Measurements from ENCODE around the gene KHNYN. TPM values are rescaled to one million over a fixed set of nuclear protein-coding genes. Genes with fewer than 3 reads are reported as not detected.

The KHNYN gene
- total and polyA plus RNA-seq, 2 experiments from 2014 or later: 15.3 to 36.2 TPM

- no peak for TF ChIP-seq EZH2phosphoT487 (IDR thresholded peaks at IDR 0.05; ENCODE audit: insufficient read depth, low read depth)
- TF ChIP-seq EZH2 (IDR thresholded peaks at IDR 0.05; ENCODE audit: insufficient read depth, poor library complexity, severe bottlenecking): no peak
- 0 out of 2 replicates have a peak overlapping the region, but pooled peaks have one; percentile 49 for H3K27ac ChIP-seq
Measured at GRCh38 chr14:24435998-24436354, 6.2 kb downstream of the KHNYN start.

GRCh38 chr14:24436355-24437019, 6.7 kb downstream of the KHNYN start:
- Histone ChIP-seq H3K36me3 (ENCODE audit: low read depth) (peaks cover 33% of the 10 kb centered on the region), H2AFZ (no peak overlapping the region), H3K27me3 (replicated peaks; ENCODE audit: insufficient read depth) (no peaks in the 10 kb centered on the region), H4K20me1 (ENCODE audit: insufficient read depth) (no peaks in the 10 kb centered on the region), H3K4me3 (no peak overlapping the region), H3K4me1 (ENCODE audit: insufficient read depth) (peaks cover 28% of the 10 kb centered on the region), H3K9ac (no peak overlapping the region), H3K79me2 (ENCODE audit: insufficient read depth) (peaks cover 76% of the 10 kb centered on the region), H3K9me2 (ENCODE audit: insufficient read depth) (no peaks in the 10 kb centered on the region), H3K4me2 (ENCODE audit: unreplicated experiment) (no peak overlapping the region), H3K9me3 (ENCODE audit: low read depth) (no peaks in the 10 kb centered on the region), H3K27ac (peak overlapping the region; percentile 49), H3F3A (ENCODE audit: insufficient read depth) (peaks cover 54% of the 10 kb centered on the region)
- in situ Hi-C loops (cut with MboI): loop anchor here (5.0 kb wide), 1 partner anchor 99 kb away; the partner anchor contains the start of genes ADCY4 and RIPK3
- 40 to 45% methylated on average over 5 of the region's 5 CpGs for WGBS, 2 experiments (ENCODE audit: low coverage in 1 of 2, low lambda C conversion rate in 2 of 2, missing lambda C conversion rate in 2 of 2)
- DNase-seq: peak; percentile 90
- no peak for TF ChIP-seq EZH2phosphoT487 (IDR thresholded peaks at IDR 0.05; ENCODE audit: insufficient read depth, low read depth)
- no peak for TF ChIP-seq EZH2 (IDR thresholded peaks at IDR 0.05; ENCODE audit: insufficient read depth, poor library complexity, severe bottlenecking)

More at GRCh38 chr14:24435998-24436354, 6.2 kb downstream of the KHNYN start:
- H4K20me1 ChIP-seq (ENCODE audit: insufficient read depth): no peaks in the 10 kb centered on the region
- no peak overlapping the region for H2AFZ ChIP-seq
- H3K4me1 ChIP-seq (ENCODE audit: insufficient read depth): peaks cover 28% of the 10 kb centered on the region
- peaks cover 54% of the 10 kb centered on the region for H3F3A ChIP-seq (ENCODE audit: insufficient read depth)
- H3K9me2 ChIP-seq (ENCODE audit: insufficient read depth): no peaks in the 10 kb centered on the region
- no peak for DNase-seq
- no peaks in the 10 kb centered on the region for H3K9me3 ChIP-seq (ENCODE audit: low read depth)
- WGBS, 2 experiments (ENCODE audit: low coverage in 1 of 2, low lambda C conversion rate in 2 of 2, missing lambda C conversion rate in 2 of 2): 63 to 66% methylated on average over 6 of the region's 6 CpGs
- peaks cover 76% of the 10 kb centered on the region for H3K79me2 ChIP-seq (ENCODE audit: insufficient read depth)
- H3K36me3 ChIP-seq (ENCODE audit: low read depth): peaks cover 33% of the 10 kb centered on the region
- in situ Hi-C loops (cut with MboI): loop anchor here (5.0 kb wide), 1 partner anchor 99 kb away; the partner anchor contains the start of genes ADCY4 and RIPK3
- H3K4me2 ChIP-seq (ENCODE audit: unreplicated experiment): no peak overlapping the region
- H3K4me3 ChIP-seq: no peak overlapping the region
- no peaks in the 10 kb centered on the region for H3K27me3 ChIP-seq (replicated peaks; ENCODE audit: insufficient read depth)
- H3K9ac ChIP-seq: no peak overlapping the region

- H3K9me2 ChIP-seq (ENCODE audit: insufficient read depth): no peaks in the 10 kb centered on the region
- no peak overlapping the region for H3K4me2 ChIP-seq (ENCODE audit: unreplicated experiment)
- H3K4me3 ChIP-seq: no peak overlapping the region
- H4K20me1 ChIP-seq (ENCODE audit: insufficient read depth): no peaks in the 10 kb centered on the region
- peaks cover 27% of the 10 kb centered on the region for H3K4me1 ChIP-seq (ENCODE audit: insufficient read depth)
- no peaks in the 10 kb centered on the region for H3K9me3 ChIP-seq (ENCODE audit: low read depth)
- peaks cover 58% of the 10 kb centered on the region for H3F3A ChIP-seq (ENCODE audit: insufficient read depth)
- no peak for TF ChIP-seq EZH2 (IDR thresholded peaks at IDR 0.05; ENCODE audit: insufficient read depth, poor library complexity, severe bottlenecking)
- TF ChIP-seq EZH2phosphoT487 (IDR thresholded peaks at IDR 0.05; ENCODE audit: insufficient read depth, low read depth): no peak
- no peak overlapping the region for H3K27ac ChIP-seq
- no peak overlapping the region for H3K9ac ChIP-seq
- WGBS, 2 experiments (ENCODE audit: low coverage in 1 of 2, low lambda C conversion rate in 2 of 2, missing lambda C conversion rate in 2 of 2): 69 to 70% methylated on average over 12 of the region's 12 CpGs
- peaks cover 70% of the 10 kb centered on the region for H3K79me2 ChIP-seq (ENCODE audit: insufficient read depth)
- no peaks in the 10 kb centered on the region for H3K27me3 ChIP-seq (replicated peaks; ENCODE audit: insufficient read depth)
- in situ Hi-C loops (cut with MboI): loop anchor here (5.0 kb wide), 1 partner anchor 100 kb away; the partner anchor contains the start of genes ADCY4 and RIPK3
- no peak overlapping the region for H2AFZ ChIP-seq
- DNase-seq: no peak
- peaks cover 33% of the 10 kb centered on the region for H3K36me3 ChIP-seq (ENCODE audit: low read depth)
Measured at GRCh38 chr14:24437020-24437735, 7.4 kb downstream of the KHNYN start.

- Histone ChIP-seq H3K36me3 (ENCODE audit: low read depth) (peaks cover 33% of the 10 kb centered on the region), H4K20me1 (ENCODE audit: insufficient read depth) (no peaks in the 10 kb centered on the region), H3K9ac (no peak overlapping the region), H3K9me2 (ENCODE audit: insufficient read depth) (no peaks in the 10 kb centered on the region), H3K27ac (no peak overlapping the region), H3K79me2 (ENCODE audit: insufficient read depth) (peaks cover 65% of the 10 kb centered on the region), H3K4me2 (ENCODE audit: unreplicated experiment) (no peak overlapping the region), H3K9me3 (ENCODE audit: low read depth) (no peaks in the 10 kb centered on the region), H3K4me3 (no peak overlapping the region), H3F3A (ENCODE audit: insufficient read depth) (peaks cover 58% of the 10 kb centered on the region), H2AFZ (no peak overlapping the region), H3K4me1 (ENCODE audit: insufficient read depth) (peaks cover 22% of the 10 kb centered on the region), H3K27me3 (replicated peaks; ENCODE audit: insufficient read depth) (no peaks in the 10 kb centered on the region)
- TF ChIP-seq EZH2 (IDR thresholded peaks at IDR 0.05; ENCODE audit: insufficient read depth, poor library complexity, severe bottlenecking) (no peak), EZH2phosphoT487 (IDR thresholded peaks at IDR 0.05; ENCODE audit: insufficient read depth, low read depth) (no peak)
- 64 to 70% methylated on average over 2 of the region's 2 CpGs for WGBS, 2 experiments (ENCODE audit: low coverage in 1 of 2, low lambda C conversion rate in 2 of 2, missing lambda C conversion rate in 2 of 2)
- no peak for DNase-seq
- in situ Hi-C loops (cut with MboI): loop anchor here (5.0 kb wide), 1 partner anchor 100 kb away; the partner anchor contains the start of genes ADCY4 and RIPK3
Measured at GRCh38 chr14:24437736-24438067, 7.9 kb downstream of the KHNYN start.

Measured in GM23248 (cell line).